HepG2 (cell line): ENCODE results near the gene GPC6. TPM values are rescaled to one million over a fixed set of nuclear protein-coding genes. Genes with fewer than 3 reads are reported as not detected.

ENCODE experiments used
- ARID5B ChIP-seq: IDR thresholded peaks from 2 replicates; pipeline ENCODE4 v1.4.0; 2020; ENCODE audit warnings: mild to moderate bottlenecking, missing genetic modification reagents
- ATF3 ChIP-seq: sonication (generic); formaldehyde crosslinking; IDR thresholded peaks from 2 replicates; pipeline ENCODE4 v1.4.0; 2020; ENCODE audit warnings: missing genetic modification reagents
- CEBPB ChIP-seq: IDR thresholded peaks from 2 replicates; pipeline ENCODE4 v1.6.1; 2011; ENCODE audit warnings: low read depth, low read length, improper control_type of control experiment, borderline replicate concordance
- CTCF ChIP-seq: sonication (generic); formaldehyde crosslinking; IDR thresholded peaks from 2 replicates; pipeline ENCODE4 v1.5.0; 2020; ENCODE audit warnings: mild to moderate bottlenecking, missing genetic modification reagents, moderate library complexity
- FOSL2 ChIP-seq: sonication (generic); formaldehyde crosslinking; IDR thresholded peaks from 2 replicates; pipeline ENCODE4 v1.4.0; 2020; ENCODE audit warnings: missing genetic modification reagents
- GATAD2A ChIP-seq: IDR thresholded peaks from 2 replicates; pipeline ENCODE4 v1.6.1; 2016
- HIVEP1 ChIP-seq: sonication (generic); formaldehyde crosslinking; IDR thresholded peaks from 2 replicates; pipeline ENCODE4 v1.4.0; 2020; ENCODE audit warnings: mild to moderate bottlenecking, missing genetic modification reagents
- THAP11 ChIP-seq: IDR thresholded peaks from 2 replicates; pipeline ENCODE4 v1.6.1; 2016; ENCODE audit warnings: missing biosample characterization, missing genetic modification reagents
- ZNF644 ChIP-seq: IDR thresholded peaks from 2 replicates; pipeline ENCODE4 v1.6.1; 2016; ENCODE audit warnings: low read depth
- ZNF761 ChIP-seq: sonication (generic); formaldehyde crosslinking; conservative IDR thresholded peaks from 2 replicates; pipeline ENCODE4 v1.4.0; 2020; ENCODE audit warnings: mild to moderate bottlenecking, missing genetic modification reagents
- polyA plus RNA-seq, 8 experiments: library from polyadenylated mRNA; depleted of rRNA in 3 of 8; stranded (reverse) in 7 of 8; unstranded in 1 of 8; fragments of >200 nt; fragmentation: Illumina TruSeq in 4 of 8; extraction: Trizol in 4 of 8; gene quantifications; 2 replicates each; pipeline versions ENCODE4 v1.2.1 to v1.2.3, GENCODE V29; 2011 to 2016; ENCODE audit warnings: low read depth in 4 of 8, missing spikeins in 1 of 8, mixed read lengths in 1 of 8; ENCODE audit not compliant: insufficient read depth in 1 of 8
- total RNA-seq, 5 experiments: library from RNA; depleted of rRNA; stranded (reverse); fragments of >200 nt; fragmentation: Illumina TruSeq; extraction: Trizol; gene quantifications; 2 replicates each; pipeline ENCODE4 v1.2.3, GENCODE V29; 2016; ENCODE audit warnings: low read depth in 1 of 5

GPC6 gene
- total and polyA plus RNA-seq, 2 of the 13 experiments (the other 11 are each of a cell fraction or from before 2014, with no cell fraction given), result 24.5 to 33.9 TPM

GRCh38 chr13:94433055-94433961, 1206.7 kb downstream of the GPC6 start (continued):
- peak; percentile 76; the same call in 1 of the 2 replicates for TF ChIP-seq ATF3 (CRISPR knock-in tag)
- TF ChIP-seq GATAD2A (CRISPR knock-in tag), result peak; percentile 38; the same call in 1 of the 2 replicates
- TF ChIP-seq CEBPB, result peak; percentile 91
- peak; percentile 34; the same call in 1 of the 2 replicates for TF ChIP-seq FOSL2 (CRISPR knock-in tag)
- TF ChIP-seq HIVEP1 (CRISPR knock-in tag), result no peak
- 0 out of 2 replicates have a peak, but pooled peaks have one; percentile 13 for TF ChIP-seq ZNF644 (CRISPR knock-in tag)
- TF ChIP-seq ARID5B (CRISPR knock-in tag), result peak; percentile 29; the same call in 1 of the 2 replicates
- peak; percentile 34 for TF ChIP-seq CTCF
- no peak for TF ChIP-seq ZNF761 (CRISPR knock-in tag)
- TF ChIP-seq THAP11, result 0 out of 2 replicates have a peak, but pooled peaks have one; percentile 22
- TF ChIP-seq, all 625 proteins: peak for 18
